Mononuclear cell (primary cell): ENCODE data around the gene TIAM2. TPM values are rescaled to one million over a fixed set of nuclear protein-coding genes. Genes with fewer than 3 reads are reported as not detected.
"Not testable (repeated sequence)": the region's sequence is repeated elsewhere in the genome, so short reads cannot be mapped to it uniquely, and the experiment has no call there.

ENCODE experiments used
- H3K27me3 ChIP-seq: 2 replicates; pipeline ENCODE4 v1.6.0; 2011; ENCODE audit warnings: low read length, control low read depth; ENCODE audit not compliant: insufficient read depth
- H3K4me1 ChIP-seq: 2 replicates; pipeline ENCODE4 v1.5.1; 2011; ENCODE audit warnings: mild to moderate bottlenecking, low read length, control low read depth; ENCODE audit not compliant: insufficient read depth
- H3K4me3 ChIP-seq: 2 replicates; pipeline ENCODE4 v1.5.1; 2011; ENCODE audit warnings: mild to moderate bottlenecking, low read length, moderate library complexity
- H3K9me3 ChIP-seq: 2 replicates; pipeline ENCODE4 v1.5.1; 2011; ENCODE audit warnings: low read depth, mild to moderate bottlenecking, control low read depth, low read length
- total RNA-seq: library from RNA; depleted of rRNA; stranded (reverse); fragments of >200 nt; gene quantifications from one replicate; pipeline ENCODE4 v1.2.3, GENCODE V29; 2012

TIAM2 gene
- total RNA-seq, 1 donor = 2.8 TPM

- H3K9me3 ChIP-seq = no peaks in the 10 kb centered on the region
- H3K4me3 ChIP-seq = no peak overlapping the region
- no peaks in the 10 kb centered on the region for H3K4me1 ChIP-seq
- peaks cover 3% of the 10 kb centered on the region for H3K27me3 ChIP-seq
These were observed 113.1 kb downstream of the TIAM2 start for GRCh38 chr6:155108070-155108820.

GRCh38 chr6:155110721-155111120, 115.6 kb downstream of the TIAM2 start:
- Histone ChIP-seq H3K4me1 (no peaks in the 10 kb centered on the region), H3K9me3 (no peaks in the 10 kb centered on the region), H3K27me3 (peaks cover 3% of the 10 kb centered on the region), H3K4me3 (no peak overlapping the region)

GRCh38 chr6:155112757-155113156, 117.6 kb downstream of the TIAM2 start:
- Histone ChIP-seq H3K4me1 (no peaks in the 10 kb centered on the region), H3K27me3 (peaks cover 3% of the 10 kb centered on the region), H3K9me3 (no peaks in the 10 kb centered on the region), H3K4me3 (no peak overlapping the region)

- no peaks in the 10 kb centered on the region for H3K27me3 ChIP-seq
- no peaks in the 10 kb centered on the region for H3K9me3 ChIP-seq
- no peak overlapping the region for H3K4me3 ChIP-seq
- no peaks in the 10 kb centered on the region for H3K4me1 ChIP-seq
These were observed 120.9 kb downstream of the TIAM2 start for GRCh38 chr6:155115893-155116570.

GRCh38 chr6:155116571-155116910, 121.4 kb downstream of the TIAM2 start:
- H3K4me1 ChIP-seq = no peaks in the 10 kb centered on the region
- H3K9me3 ChIP-seq = no peaks in the 10 kb centered on the region
- H3K27me3 ChIP-seq = no peaks in the 10 kb centered on the region
- H3K4me3 ChIP-seq = no peak overlapping the region

- Histone ChIP-seq H3K27me3 (no peaks in the 10 kb centered on the region), H3K9me3 (no peaks in the 10 kb centered on the region), H3K4me1 (no peaks in the 10 kb centered on the region), H3K4me3 (no peak overlapping the region)
These were observed 122.1 kb downstream of the TIAM2 start for GRCh38 chr6:155117256-155117655.

- H3K9me3 ChIP-seq = no peaks in the 10 kb centered on the region
- H3K4me3 ChIP-seq = no peak overlapping the region
- H3K27me3 ChIP-seq = no peaks in the 10 kb centered on the region
- no peaks in the 10 kb centered on the region for H3K4me1 ChIP-seq
These were observed 122.7 kb downstream of the TIAM2 start for GRCh38 chr6:155117785-155118184.

GRCh38 chr6:155119201-155119600, 124.1 kb downstream of the TIAM2 start:
- H3K9me3 ChIP-seq, H3K27me3 ChIP-seq, H3K4me3 ChIP-seq, H3K4me1 ChIP-seq: not testable (repeated sequence)

GRCh38 chr6:155120034-155120433, 124.9 kb downstream of the TIAM2 start:
- no peaks in the 10 kb centered on the region for H3K27me3 ChIP-seq
- H3K9me3 ChIP-seq = no peaks in the 10 kb centered on the region

GRCh38 chr6:155121294-155121693, 126.2 kb downstream of the TIAM2 start:
- H3K4me3 ChIP-seq = no peak overlapping the region
- H3K9me3 ChIP-seq = no peaks in the 10 kb centered on the region

More at GRCh38 chr6:155120034-155120433, 124.9 kb downstream of the TIAM2 start:
- H3K4me1 ChIP-seq = no peaks in the 10 kb centered on the region
- no peak overlapping the region for H3K4me3 ChIP-seq

GRCh38 chr6:155121699-155122098, 126.6 kb downstream of the TIAM2 start:
- Histone ChIP-seq H3K4me1 (no peaks in the 10 kb centered on the region), H3K4me3 (no peak overlapping the region), H3K27me3 (no peaks in the 10 kb centered on the region), H3K9me3 (no peaks in the 10 kb centered on the region)

More at GRCh38 chr6:155121294-155121693, 126.2 kb downstream of the TIAM2 start:
- Histone ChIP-seq H3K4me1 (no peaks in the 10 kb centered on the region), H3K27me3 (no peaks in the 10 kb centered on the region)

- Histone ChIP-seq H3K27me3 (no peaks in the 10 kb centered on the region), H3K4me3 (no peak overlapping the region), H3K9me3 (no peaks in the 10 kb centered on the region)
These were observed 127.3 kb downstream of the TIAM2 start for GRCh38 chr6:155122199-155122950.

GRCh38 chr6:155123520-155123919, 128.4 kb downstream of the TIAM2 start:
- H3K9me3 ChIP-seq = no peaks in the 10 kb centered on the region
- H3K4me1 ChIP-seq = no peaks in the 10 kb centered on the region
- no peaks in the 10 kb centered on the region for H3K27me3 ChIP-seq
- no peak overlapping the region for H3K4me3 ChIP-seq

More at GRCh38 chr6:155122199-155122950, 127.3 kb downstream of the TIAM2 start:
- no peaks in the 10 kb centered on the region for H3K4me1 ChIP-seq

GRCh38 chr6:155125906-155126305, 130.8 kb downstream of the TIAM2 start:
- no peaks in the 10 kb centered on the region for H3K27me3 ChIP-seq

GRCh38 chr6:155126727-155127439, 131.8 kb downstream of the TIAM2 start:
- Histone ChIP-seq H3K4me1 (no peaks in the 10 kb centered on the region), H3K27me3 (no peaks in the 10 kb centered on the region), H3K9me3 (no peaks in the 10 kb centered on the region), H3K4me3 (no peak overlapping the region)

More at GRCh38 chr6:155125906-155126305, 130.8 kb downstream of the TIAM2 start:
- Histone ChIP-seq H3K4me1 (no peaks in the 10 kb centered on the region), H3K4me3 (no peak overlapping the region), H3K9me3 (no peaks in the 10 kb centered on the region)
